ENCODE measurements around the gene ZFAND3. TPM values are rescaled to one million over a fixed set of nuclear protein-coding genes. Genes with fewer than 3 reads are reported as not detected.

Gene ZFAND3
- total RNA-seq, 6 donors from 2014 or later = 26.2 to 66.4 (median 55.5) TPM

DNA sequence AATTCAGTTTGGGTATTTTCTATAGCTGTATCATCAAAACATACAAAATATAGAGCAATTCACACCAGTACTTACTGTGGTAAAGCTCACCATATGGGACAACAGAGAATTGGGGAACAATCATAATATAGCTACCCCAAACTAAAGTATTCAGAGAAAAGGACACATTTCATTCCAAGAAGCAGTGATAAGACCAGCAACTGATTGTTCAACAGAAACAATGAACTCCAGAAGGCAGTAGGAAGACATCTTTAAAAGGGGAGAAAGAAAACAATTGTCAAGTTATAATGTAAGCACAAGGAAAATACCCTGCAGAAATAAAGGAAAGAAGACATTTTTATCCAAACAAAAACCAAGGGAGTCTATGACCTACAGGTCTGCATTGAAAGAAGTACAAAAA lies 210.9 kb downstream of the ZFAND3 start:
- Histone ChIP-seq H3K27ac (no peak overlapping the region), H3K9me3 (no peaks in the 10 kb centered on the region), H3K36me3 (no peaks in the 10 kb centered on the region), H3K4me1 (peaks cover 7 to 22% (median 17%) of the 10 kb centered on the region in 4 donors), H3K27me3 (no peaks in the 10 kb centered on the region), H3K4me3 (no peak overlapping the region)
- no peak for ATAC-seq (ENCODE audit: low FRiP score in 2 of 2)
- no peak for TF ChIP-seq CTCF (IDR thresholded peaks at IDR 0.05)
- no peak for TF ChIP-seq POLR2A (IDR thresholded peaks at IDR 0.05)
- TF ChIP-seq EP300 (IDR thresholded peaks at IDR 0.05) = no peak
- no peak for TF ChIP-seq POLR2AphosphoS5 (IDR thresholded peaks at IDR 0.05)
- DNase-seq = no peak

GRCh38 chr6:38032797-38033196 lies 213.3 kb downstream of the ZFAND3 start:
- no peaks in the 10 kb centered on the region for H3K27me3 ChIP-seq
- peaks cover 3 to 15% (median 12%) of the 10 kb centered on the region in 4 donors for H3K4me1 ChIP-seq
- no peak for ATAC-seq (ENCODE audit: low FRiP score in 2 of 2)

DNA sequence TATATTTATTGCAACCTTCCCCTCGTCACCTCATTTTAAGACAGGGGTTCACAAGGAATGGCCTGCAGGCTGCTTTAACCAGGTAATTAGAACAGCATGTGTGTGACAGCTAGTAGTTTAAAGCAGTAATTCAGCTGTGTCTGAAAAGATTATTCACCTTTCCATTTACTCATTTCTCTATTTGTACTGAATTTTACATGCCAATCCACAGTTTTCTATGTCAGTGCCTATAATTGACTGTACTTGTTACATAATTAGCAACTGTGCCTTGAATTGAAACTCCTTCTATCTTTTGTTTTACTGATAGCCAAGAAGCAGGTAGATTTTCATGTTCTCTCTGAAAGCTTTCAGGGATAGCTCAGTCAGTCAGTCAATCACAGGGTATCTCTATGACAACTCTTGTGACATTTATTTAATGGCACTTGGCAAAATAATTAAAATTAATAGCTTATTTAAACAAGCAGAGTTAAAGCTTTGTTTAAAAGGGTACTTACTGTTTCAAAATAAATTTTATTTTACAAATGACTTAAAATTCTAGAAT lies 214.0 kb downstream of the ZFAND3 start:
- Histone ChIP-seq H3K36me3 (no peaks in the 10 kb centered on the region), H3K27me3 (no peaks in the 10 kb centered on the region), H3K4me3 (no peak overlapping the region), H3K4me1 (peaks cover 0 to 8% (median 6%) of the 10 kb centered on the region in 4 donors), H3K27ac (no peak overlapping the region), H3K9me3 (no peaks in the 10 kb centered on the region)
- DNase-seq (no peak), ATAC-seq (ENCODE audit: low FRiP score in 2 of 2) (no peak)
- WGBS, 2 donors = 91 to 100% methylated on average over 1 of the region's 1 CpG
- TF ChIP-seq EP300 (IDR thresholded peaks at IDR 0.05) (no peak), POLR2AphosphoS5 (IDR thresholded peaks at IDR 0.05) (no peak), POLR2A (IDR thresholded peaks at IDR 0.05) (no peak), CTCF (IDR thresholded peaks at IDR 0.05) (no peak)

More at GRCh38 chr6:38032797-38033196, 213.3 kb downstream of the ZFAND3 start:
- Histone ChIP-seq H3K36me3 (no peaks in the 10 kb centered on the region), H3K27ac (no peak overlapping the region), H3K4me3 (no peak overlapping the region), H3K9me3 (no peaks in the 10 kb centered on the region)
- TF ChIP-seq POLR2A (IDR thresholded peaks at IDR 0.05) = no peak
- no peak for TF ChIP-seq EP300 (IDR thresholded peaks at IDR 0.05)
- TF ChIP-seq POLR2AphosphoS5 (IDR thresholded peaks at IDR 0.05) = no peak
- no peak for DNase-seq
- 90 to 100% methylated on average over 1 of the region's 1 CpG for WGBS, 2 donors

DNA sequence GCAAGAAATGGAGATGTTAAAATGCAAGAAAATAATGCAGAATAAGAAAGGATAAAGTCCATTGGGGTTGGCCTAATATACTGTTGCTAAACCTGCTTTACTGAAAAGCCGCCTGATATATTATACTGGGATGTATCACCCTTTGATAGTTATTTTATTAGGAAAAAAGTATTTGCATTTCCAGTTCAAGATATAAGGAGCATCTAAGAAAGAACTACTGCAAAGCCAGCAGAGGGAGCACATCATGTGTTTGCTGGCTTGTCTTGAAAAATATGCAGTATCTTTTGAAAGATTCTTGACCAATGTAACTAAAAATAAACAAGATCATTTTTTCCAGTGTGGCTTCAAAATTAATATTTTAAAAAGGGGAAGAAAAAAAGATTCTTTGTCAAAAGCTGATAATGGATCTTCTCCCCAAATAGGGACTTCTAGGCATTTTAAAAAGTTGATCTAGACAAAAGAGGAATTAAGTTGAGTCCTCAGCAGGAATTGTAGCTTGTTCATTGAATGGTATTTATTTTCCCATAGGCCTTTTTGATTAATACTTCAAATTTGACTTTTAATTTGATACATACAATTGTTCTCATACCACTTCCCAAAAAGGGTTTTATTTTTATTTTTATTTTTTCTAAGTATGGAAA lies 214.9 kb downstream of the ZFAND3 start:
- WGBS, 2 donors = 93% methylated on average over 1 of the region's 1 CpG
- H3K4me1 ChIP-seq = peaks cover 2 to 8% (median 6%) of the 10 kb centered on the region in 4 donors

DNA sequence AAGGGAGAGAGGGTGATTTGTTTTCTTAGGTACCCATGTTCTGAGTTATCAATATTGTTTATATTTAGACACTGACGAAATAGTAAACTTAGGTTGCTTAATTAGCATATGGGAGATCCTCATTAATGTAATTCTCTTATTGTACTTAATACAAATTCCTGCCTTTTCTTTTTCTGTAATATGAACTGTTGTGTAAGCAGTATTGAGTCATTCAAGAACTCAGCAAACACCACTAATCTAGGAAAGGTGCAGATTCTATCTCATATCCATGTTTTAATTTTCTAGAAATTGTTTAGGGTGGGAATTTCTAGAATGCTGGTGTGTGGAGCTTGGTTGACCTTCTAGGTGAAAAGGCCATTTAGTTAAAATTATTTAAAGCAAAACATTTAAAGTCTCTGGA lies 216.0 kb downstream of the ZFAND3 start:
- WGBS, 2 donors = 80 to 88% methylated on average over 1 of the region's 1 CpG
- Histone ChIP-seq H3K27me3 (no peaks in the 10 kb centered on the region), H3K27ac (no peak overlapping the region), H3K4me3 (no peak overlapping the region), H3K4me1 (peaks cover 8 to 15% (median 12%) of the 10 kb centered on the region in 4 donors), H3K36me3 (no peaks in the 10 kb centered on the region), H3K9me3 (no peaks in the 10 kb centered on the region)
- DNase-seq (no peak), ATAC-seq (ENCODE audit: low FRiP score in 2 of 2) (no peak)
- TF ChIP-seq POLR2A (IDR thresholded peaks at IDR 0.05) (no peak), POLR2AphosphoS5 (IDR thresholded peaks at IDR 0.05) (no peak), EP300 (IDR thresholded peaks at IDR 0.05) (no peak), CTCF (IDR thresholded peaks at IDR 0.05) (no peak)

More for the DNA sequence above, 214.9 kb downstream of the ZFAND3 start:
- H3K27ac ChIP-seq = no peak overlapping the region
- DNase-seq = no peak
- no peak for TF ChIP-seq POLR2A (IDR thresholded peaks at IDR 0.05)
- peak in 3 of 6 experiments; percentile 11 to 22 (median 21) for TF ChIP-seq CTCF (IDR thresholded peaks at IDR 0.05)
- H3K36me3 ChIP-seq = no peaks in the 10 kb centered on the region
- no peak for ATAC-seq (ENCODE audit: low FRiP score in 2 of 2)
- no peak overlapping the region for H3K4me3 ChIP-seq
- H3K9me3 ChIP-seq = no peaks in the 10 kb centered on the region
- no peaks in the 10 kb centered on the region for H3K27me3 ChIP-seq

Measured in upper lobe of left lung (tissue), 6 donors.